ENCODE measurements around the gene TRIM15. TPM values are rescaled to one million over a fixed set of nuclear protein-coding genes. Genes with fewer than 3 reads are reported as not detected.

The TRIM15 gene
- total RNA-seq, 1 experiment from 2014 or later, result 6.5 TPM

DNA sequence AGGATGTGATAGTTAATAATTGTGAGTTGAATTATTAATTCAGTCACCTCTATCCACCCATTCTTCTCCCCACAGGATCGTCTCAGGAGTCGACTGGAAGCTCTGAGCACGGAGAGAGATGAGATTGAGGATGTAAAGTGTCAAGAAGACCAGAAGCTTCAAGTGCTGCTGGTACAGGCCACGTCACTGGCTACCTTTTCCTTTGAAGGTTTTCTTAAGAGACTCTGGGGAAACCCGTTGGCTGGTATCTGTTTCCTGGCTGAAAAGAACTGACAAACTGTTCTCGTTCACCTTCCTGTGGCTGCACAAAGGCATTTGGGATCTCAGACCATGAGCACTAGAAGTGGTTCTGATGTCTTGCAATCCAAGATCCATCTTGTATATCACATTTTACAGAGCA is 3.8 kb downstream of the TRIM15 start:
- TF ChIP-seq TCF7L2 (IDR thresholded peaks at IDR 0.05; ENCODE audit: borderline replicate concordance, extremely low read depth, insufficient read depth, insufficient read length), result no peak
- no peak for TF ChIP-seq SIN3A (IDR thresholded peaks at IDR 0.05; ENCODE audit: low read depth)
- TF ChIP-seq, protein P1, sequence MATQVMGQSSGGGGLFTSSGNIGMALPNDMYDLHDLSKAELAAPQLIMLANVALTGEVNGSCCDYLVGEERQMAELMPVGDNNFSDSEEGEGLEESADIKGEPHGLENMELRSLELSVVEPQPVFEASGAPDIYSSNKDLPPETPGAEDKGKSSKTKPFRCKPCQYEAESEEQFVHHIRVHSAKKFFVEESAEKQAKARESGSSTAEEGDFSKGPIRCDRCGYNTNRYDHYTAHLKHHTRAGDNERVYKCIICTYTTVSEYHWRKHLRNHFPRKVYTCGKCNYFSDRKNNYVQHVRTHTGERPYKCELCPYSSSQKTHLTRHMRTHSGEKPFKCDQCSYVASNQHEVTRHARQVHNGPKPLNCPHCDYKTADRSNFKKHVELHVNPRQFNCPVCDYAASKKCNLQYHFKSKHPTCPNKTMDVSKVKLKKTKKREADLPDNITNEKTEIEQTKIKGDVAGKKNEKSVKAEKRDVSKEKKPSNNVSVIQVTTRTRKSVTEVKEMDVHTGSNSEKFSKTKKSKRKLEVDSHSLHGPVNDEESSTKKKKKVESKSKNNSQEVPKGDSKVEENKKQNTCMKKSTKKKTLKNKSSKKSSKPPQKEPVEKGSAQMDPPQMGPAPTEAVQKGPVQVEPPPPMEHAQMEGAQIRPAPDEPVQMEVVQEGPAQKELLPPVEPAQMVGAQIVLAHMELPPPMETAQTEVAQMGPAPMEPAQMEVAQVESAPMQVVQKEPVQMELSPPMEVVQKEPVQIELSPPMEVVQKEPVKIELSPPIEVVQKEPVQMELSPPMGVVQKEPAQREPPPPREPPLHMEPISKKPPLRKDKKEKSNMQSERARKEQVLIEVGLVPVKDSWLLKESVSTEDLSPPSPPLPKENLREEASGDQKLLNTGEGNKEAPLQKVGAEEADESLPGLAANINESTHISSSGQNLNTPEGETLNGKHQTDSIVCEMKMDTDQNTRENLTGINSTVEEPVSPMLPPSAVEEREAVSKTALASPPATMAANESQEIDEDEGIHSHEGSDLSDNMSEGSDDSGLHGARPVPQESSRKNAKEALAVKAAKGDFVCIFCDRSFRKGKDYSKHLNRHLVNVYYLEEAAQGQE (IDR thresholded peaks at IDR 0.05; ENCODE audit: low read depth), result no peak
- TF ChIP-seq CEBPB (IDR thresholded peaks at IDR 0.05; ENCODE audit: low read depth), result no peak
- TF ChIP-seq, protein P2, sequence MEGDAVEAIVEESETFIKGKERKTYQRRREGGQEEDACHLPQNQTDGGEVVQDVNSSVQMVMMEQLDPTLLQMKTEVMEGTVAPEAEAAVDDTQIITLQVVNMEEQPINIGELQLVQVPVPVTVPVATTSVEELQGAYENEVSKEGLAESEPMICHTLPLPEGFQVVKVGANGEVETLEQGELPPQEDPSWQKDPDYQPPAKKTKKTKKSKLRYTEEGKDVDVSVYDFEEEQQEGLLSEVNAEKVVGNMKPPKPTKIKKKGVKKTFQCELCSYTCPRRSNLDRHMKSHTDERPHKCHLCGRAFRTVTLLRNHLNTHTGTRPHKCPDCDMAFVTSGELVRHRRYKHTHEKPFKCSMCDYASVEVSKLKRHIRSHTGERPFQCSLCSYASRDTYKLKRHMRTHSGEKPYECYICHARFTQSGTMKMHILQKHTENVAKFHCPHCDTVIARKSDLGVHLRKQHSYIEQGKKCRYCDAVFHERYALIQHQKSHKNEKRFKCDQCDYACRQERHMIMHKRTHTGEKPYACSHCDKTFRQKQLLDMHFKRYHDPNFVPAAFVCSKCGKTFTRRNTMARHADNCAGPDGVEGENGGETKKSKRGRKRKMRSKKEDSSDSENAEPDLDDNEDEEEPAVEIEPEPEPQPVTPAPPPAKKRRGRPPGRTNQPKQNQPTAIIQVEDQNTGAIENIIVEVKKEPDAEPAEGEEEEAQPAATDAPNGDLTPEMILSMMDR (IDR thresholded peaks at IDR 0.05 in 2 of 3, conservative IDR thresholded peaks at IDR 0.05 in 1 of 3; ENCODE audit: borderline replicate concordance in 1 of 3, insufficient read depth in 1 of 3, low read depth in 2 of 3, low read length in 2 of 3), result no peak
- TF ChIP-seq, protein P3, sequence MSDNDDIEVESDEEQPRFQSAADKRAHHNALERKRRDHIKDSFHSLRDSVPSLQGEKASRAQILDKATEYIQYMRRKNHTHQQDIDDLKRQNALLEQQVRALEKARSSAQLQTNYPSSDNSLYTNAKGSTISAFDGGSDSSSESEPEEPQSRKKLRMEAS (IDR thresholded peaks at IDR 0.05), result no peak
- TF ChIP-seq POLR2AphosphoS5 (IDR thresholded peaks at IDR 0.05; ENCODE audit: low read depth, low read length), result no peak
- no peak for TF ChIP-seq CBX3 (IDR thresholded peaks at IDR 0.05; ENCODE audit: low read depth)
- no peak for TF ChIP-seq SP1 (IDR thresholded peaks at IDR 0.05; ENCODE audit: low read depth)
- RAD21 ChIA-PET (ENCODE audit: low non-redundant PET in 1 of 2, low total read pairs in 2 of 2, uncharacterized antibody in 2 of 2, unreplicated experiment in 2 of 2), result no interaction called here
- Histone ChIP-seq H4K20me1 (ENCODE audit: insufficient read depth) (no peaks in the 10 kb centered on the region), H3K36me3 (ENCODE audit: control insufficient read depth in 1 of 2, insufficient read depth in 2 of 2, low read length in 2 of 2) (no peaks in the 10 kb centered on the region), H3K9me2 (ENCODE audit: insufficient read depth) (no peaks in the 10 kb centered on the region), H3K4me3 (replicated peaks in 1 of 2; ENCODE audit: low read depth in 1 of 2, low read length in 2 of 2) (no peak overlapping the region), H3K9ac (ENCODE audit: low read length) (no peak overlapping the region), H3K9me3 (ENCODE audit: control insufficient read depth in 1 of 2, insufficient read depth in 1 of 2, low read depth in 1 of 2, low read length in 2 of 2) (no peaks in the 10 kb centered on the region), H3K27me3 (ENCODE audit: insufficient read depth, low read length) (no peaks in the 10 kb centered on the region), H3K4me1 (ENCODE audit: control insufficient read depth in 1 of 2, insufficient read depth in 2 of 2, low read length in 2 of 2) (peaks cover 9 to 24% of the 10 kb centered on the region in 2 experiments; a peak in 3 of 4 replicates), H3K79me2 (ENCODE audit: insufficient read depth, low read length) (no peaks in the 10 kb centered on the region), H3K4me2 (ENCODE audit: low read length) (no peak overlapping the region), H2AFZ (ENCODE audit: low read depth, low read length, poor library complexity, severe bottlenecking) (no peak overlapping the region), H3K27ac (ENCODE audit: low read depth, low read length) (no peak overlapping the region)
- CTCF ChIA-PET, result interaction anchor here (1.9 kb wide), 1 partner anchor 64 kb away, joined by 6 read pairs; no protein-coding TSS in a partner anchor
- no TSS peak for BruUV-seq (replicated peaks)
- DNase-seq (ENCODE audit: low read depth, low spot score), result no peak
- intact Hi-C loops (cut with micrococcal nuclease), result no loop called here
- POLR2A ChIA-PET, result no interaction called here
- ATAC-seq, result no peak

Data from HCT116 (cell line).